ENCODE measurements around the gene PDCD6IP.
A peak's percentile ranks its signal among the peaks of the same experiment; 100 is the strongest.
"Not testable (repeated sequence)": the region's sequence is repeated elsewhere in the genome, so short reads cannot be mapped to it uniquely, and the experiment has no call there.

Gene PDCD6IP

GRCh38 chr3:33798418-33799201 lies at the start of gene PDCD6IP:
Gene PDCD6IP, plus strand, starts transcription at chr3:33798630. Its CDS starts 99 bp downstream, at chr3:33798729.
- DNase-seq = peak; percentile 87

GRCh38 chr3:33749546-33750210 lies 48.8 kb upstream of the PDCD6IP start:
- DNase-seq = no peak

- DNase-seq = no peak
Measured at GRCh38 chr3:33750211-33750548, 48.2 kb upstream of the PDCD6IP start.

GRCh38 chr3:33751336-33751735 lies 47.1 kb upstream of the PDCD6IP start:
- DNase-seq = no peak

GRCh38 chr3:33754391-33754790 lies 44.0 kb upstream of the PDCD6IP start:
- not testable (repeated sequence) for DNase-seq

GRCh38 chr3:33758281-33758680 lies 40.1 kb upstream of the PDCD6IP start:
- no peak for DNase-seq

GRCh38 chr3:33758864-33759263 lies 39.6 kb upstream of the PDCD6IP start:
- no peak for DNase-seq

GRCh38 chr3:33768578-33769330 lies 29.7 kb upstream of the PDCD6IP start:
- no peak for DNase-seq

GRCh38 chr3:33773637-33774036 lies 24.8 kb upstream of the PDCD6IP start:
- no peak for DNase-seq

- DNase-seq = no peak
Measured at GRCh38 chr3:33775363-33775762, 23.1 kb upstream of the PDCD6IP start.

- DNase-seq = no peak
Measured at GRCh38 chr3:33777996-33778395, 20.4 kb upstream of the PDCD6IP start.

- no peak for DNase-seq
Measured at GRCh38 chr3:33779751-33780150, 18.7 kb upstream of the PDCD6IP start.

GRCh38 chr3:33781413-33781812 lies 17.0 kb upstream of the PDCD6IP start:
- DNase-seq = not testable (repeated sequence)

GRCh38 chr3:33786565-33787327 lies 11.7 kb upstream of the PDCD6IP start:
- DNase-seq = no peak

GRCh38 chr3:33787328-33788009 lies 11.0 kb upstream of the PDCD6IP start:
- peak; percentile 60 for DNase-seq

- no peak for DNase-seq
Measured at GRCh38 chr3:33789183-33789954, 9.1 kb upstream of the PDCD6IP start.

GRCh38 chr3:33790091-33790490 lies 8.3 kb upstream of the PDCD6IP start:
- no peak for DNase-seq

- DNase-seq = no peak
Measured at GRCh38 chr3:33791477-33792166, 6.8 kb upstream of the PDCD6IP start.

GRCh38 chr3:33792167-33792892 lies 6.1 kb upstream of the PDCD6IP start:
- no peak for DNase-seq

- no peak for DNase-seq
Measured at GRCh38 chr3:33795131-33795530, 3.3 kb upstream of the PDCD6IP start.

All from activated gamma-delta T cell treated with Interleukin-2 at 50 U/mL for 16 hours (primary cell).